Breast epithelium (tissue), 4 donors: ENCODE measurements around the gene CAMTA1. TPM values are rescaled to one million over a fixed set of nuclear protein-coding genes. Genes with fewer than 3 reads are reported as not detected.

Source experiments
- DNase-seq, 2 donors: peaks; one replicate each; pipeline ENCODE4 v3.0.0-alpha.2; 2019; ENCODE audit warnings: low spot score in 2 of 2
- H3K27ac ChIP-seq, 2 donors: fragments of 200-600 bp; sonication (generic) in 1 of 2; one replicate each; pipeline ENCODE4 v1.5.1; 2016 to 2019; ENCODE audit warnings: mild to moderate bottlenecking in 1 of 2
- H3K27me3 ChIP-seq, 2 donors: fragments of 200-600 bp; sonication (generic) in 1 of 2; one replicate each; pipeline versions ENCODE4 v1.5.1 to v1.6.0; 2017 to 2019; ENCODE audit warnings: control low read depth in 1 of 2, mild to moderate bottlenecking in 1 of 2
- H3K36me3 ChIP-seq: fragments of 200-600 bp; one replicate; pipeline ENCODE4 v1.5.1; 2019
- H3K4me1 ChIP-seq, 2 donors: fragments of 200-600 bp; sonication (generic); one replicate each; pipeline ENCODE4 v1.5.1; 2016 to 2019; ENCODE audit warnings: control low read depth in 1 of 2
- H3K4me3 ChIP-seq, 3 donors: fragments of 200-600 bp; sonication (generic); 1 replicate in 2 of 3; 2 replicates in 1 of 3; pipeline ENCODE4 v1.5.1; 2016 to 2019; ENCODE audit warnings: mild to moderate bottlenecking in 3 of 3, moderate library complexity in 2 of 3
- H3K9me3 ChIP-seq, 2 donors: fragments of 200-600 bp; sonication (generic) in 1 of 2; one replicate each; pipeline ENCODE4 v1.5.1; 2016 to 2019; ENCODE audit warnings: control low read depth in 1 of 2
- POLR2A ChIP-seq: fragments of 450-650 bp; IDR thresholded peaks from one replicate; pipeline ENCODE4 v1.6.1; 2016; ENCODE audit warnings: antibody characterized with exemption, mild to moderate bottlenecking, moderate library complexity
- POLR2AphosphoS5 ChIP-seq, 3 donors: sonication (generic); formaldehyde crosslinking; IDR thresholded peaks; one replicate each; pipeline ENCODE4 v1.6.1; 2017; ENCODE audit warnings: antibody characterized with exemption in 3 of 3
- intact Hi-C: fragments of 100-400 bp; cut with DNase I; formaldehyde crosslinking; loops from one replicate; pipeline ENCODE4 v1.15.1; 2023; ENCODE audit warnings: low total_unique reads
- total RNA-seq, 3 donors: library from RNA; depleted of rRNA; stranded (reverse); fragments of >200 nt; gene quantifications; one replicate each; pipeline ENCODE4 v1.1.0, GENCODE V29; 2016
- TF ChIP-seq, protein P1 (sequence below), 3 donors: fragments of 450-650 bp; IDR thresholded peaks; one replicate each; pipeline ENCODE4 v1.5.1; 2016 to 2017; ENCODE audit warnings: antibody characterized with exemption in 3 of 3, mild to moderate bottlenecking in 3 of 3, moderate library complexity in 3 of 3

CAMTA1 gene
- total RNA-seq, 3 donors from 2014 or later, result 53.4 to 84.0 (median 61.9) TPM

DNA sequence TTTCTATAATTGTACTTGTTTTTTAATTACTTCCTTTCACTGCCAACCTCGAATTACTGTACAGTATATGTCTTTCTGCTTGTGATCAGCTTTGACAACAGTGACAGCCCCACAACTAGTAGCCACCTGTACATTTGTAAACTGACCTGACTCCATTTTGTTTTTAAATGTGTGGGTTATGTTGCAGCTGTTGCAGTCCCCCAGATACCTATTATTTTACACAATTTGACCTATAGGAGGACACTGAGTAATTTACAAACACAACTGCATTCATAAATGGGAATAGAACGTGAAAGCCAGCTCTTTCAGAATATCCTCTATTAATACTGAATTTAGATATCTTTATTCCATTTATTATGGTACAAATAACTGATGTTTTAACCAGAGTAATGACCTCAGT, 983.3 kb downstream of the CAMTA1 start:
- no peak for DNase-seq
- Histone ChIP-seq H3K4me1 (peaks cover 0 to 15% of the 10 kb centered on the region in 2 donors), H3K36me3 (no peaks in the 10 kb centered on the region), H3K9me3 (no peaks in the 10 kb centered on the region), H3K27ac (no peak overlapping the region), H3K4me3 (no peak overlapping the region), H3K27me3 (no peaks in the 10 kb centered on the region)
- intact Hi-C loops, result no loop called here
- no peak for TF ChIP-seq POLR2AphosphoS5 (IDR thresholded peaks at IDR 0.05)
- TF ChIP-seq POLR2A, result no peak
- TF ChIP-seq, protein P1, sequence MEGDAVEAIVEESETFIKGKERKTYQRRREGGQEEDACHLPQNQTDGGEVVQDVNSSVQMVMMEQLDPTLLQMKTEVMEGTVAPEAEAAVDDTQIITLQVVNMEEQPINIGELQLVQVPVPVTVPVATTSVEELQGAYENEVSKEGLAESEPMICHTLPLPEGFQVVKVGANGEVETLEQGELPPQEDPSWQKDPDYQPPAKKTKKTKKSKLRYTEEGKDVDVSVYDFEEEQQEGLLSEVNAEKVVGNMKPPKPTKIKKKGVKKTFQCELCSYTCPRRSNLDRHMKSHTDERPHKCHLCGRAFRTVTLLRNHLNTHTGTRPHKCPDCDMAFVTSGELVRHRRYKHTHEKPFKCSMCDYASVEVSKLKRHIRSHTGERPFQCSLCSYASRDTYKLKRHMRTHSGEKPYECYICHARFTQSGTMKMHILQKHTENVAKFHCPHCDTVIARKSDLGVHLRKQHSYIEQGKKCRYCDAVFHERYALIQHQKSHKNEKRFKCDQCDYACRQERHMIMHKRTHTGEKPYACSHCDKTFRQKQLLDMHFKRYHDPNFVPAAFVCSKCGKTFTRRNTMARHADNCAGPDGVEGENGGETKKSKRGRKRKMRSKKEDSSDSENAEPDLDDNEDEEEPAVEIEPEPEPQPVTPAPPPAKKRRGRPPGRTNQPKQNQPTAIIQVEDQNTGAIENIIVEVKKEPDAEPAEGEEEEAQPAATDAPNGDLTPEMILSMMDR (IDR thresholded peaks at IDR 0.05), result no peak

DNA sequence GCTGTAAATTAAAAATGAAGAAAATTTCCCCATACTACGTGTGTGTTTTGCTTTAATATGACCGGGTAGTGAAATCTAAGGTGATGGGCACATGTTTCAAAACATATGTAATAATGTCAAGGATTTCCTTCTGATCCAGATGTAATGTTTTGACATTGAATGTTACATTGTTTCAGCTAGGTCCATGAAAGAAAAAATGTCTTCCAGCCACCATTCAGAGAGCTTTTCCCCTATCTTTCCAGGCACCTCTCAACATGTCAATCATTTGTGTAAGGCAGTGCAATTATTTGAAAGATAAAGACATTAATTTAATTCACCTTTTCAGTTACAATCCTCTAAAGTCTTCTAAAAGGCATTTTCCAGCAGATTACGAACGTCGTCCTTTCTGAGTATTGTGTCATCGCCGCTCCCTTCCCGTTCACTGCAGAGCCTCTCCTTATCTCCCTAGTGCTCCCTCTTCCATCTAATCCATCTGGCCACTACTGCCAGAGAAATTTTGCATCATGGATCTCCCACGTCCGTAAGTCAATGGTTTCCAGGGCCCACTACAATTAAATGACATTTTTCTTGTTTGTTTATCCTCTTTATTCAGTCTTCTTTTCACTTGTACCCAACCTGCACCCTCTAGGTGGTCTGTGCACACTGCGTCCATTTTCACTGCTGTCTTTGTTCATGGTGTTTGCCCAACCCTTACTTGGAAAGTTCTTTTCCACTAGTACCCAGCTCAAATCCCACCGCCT, 984.6 kb downstream of the CAMTA1 start:
- H3K27me3 ChIP-seq, result no peaks in the 10 kb centered on the region
- intact Hi-C loops, result no loop called here
- TF ChIP-seq, protein P1 (IDR thresholded peaks at IDR 0.05), result no peak
- TF ChIP-seq POLR2A (no peak), POLR2AphosphoS5 (IDR thresholded peaks at IDR 0.05) (no peak)
- no peak overlapping the region for H3K27ac ChIP-seq
- no peak for DNase-seq
- peaks cover 2% of the 10 kb centered on the region for H3K36me3 ChIP-seq
- H3K4me3 ChIP-seq, result no peak overlapping the region
- no peaks in the 10 kb centered on the region for H3K9me3 ChIP-seq
- H3K4me1 ChIP-seq, result peaks cover 0 to 15% of the 10 kb centered on the region in 2 donors

DNA sequence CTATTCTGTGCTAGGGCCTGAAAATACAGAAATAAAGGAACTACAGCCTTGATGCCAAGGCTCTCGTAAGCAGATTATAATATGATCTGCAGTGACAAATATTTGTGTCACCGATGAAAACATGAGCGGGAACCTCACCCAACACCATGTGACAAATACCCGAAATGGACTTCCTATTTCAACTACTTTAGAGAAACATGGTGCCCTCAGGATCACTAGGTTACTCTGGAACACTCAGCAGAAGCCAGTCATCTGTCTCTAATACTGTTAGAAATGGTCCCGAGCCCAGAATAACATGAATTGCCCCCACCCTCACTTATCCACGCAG, 985.4 kb downstream of the CAMTA1 start:
- H3K9me3 ChIP-seq, result no peaks in the 10 kb centered on the region
- DNase-seq, result no peak
- H3K36me3 ChIP-seq, result peaks cover 3% of the 10 kb centered on the region
- intact Hi-C loops, result no loop called here
- H3K27ac ChIP-seq, result peak overlapping the region; percentile 95 to 96
- peaks cover 0 to 15% of the 10 kb centered on the region in 2 donors for H3K4me1 ChIP-seq
- TF ChIP-seq, protein P1 (IDR thresholded peaks at IDR 0.05), result no peak
- TF ChIP-seq POLR2A (no peak), POLR2AphosphoS5 (IDR thresholded peaks at IDR 0.05) (no peak)
- H3K4me3 ChIP-seq, result peak overlapping the region; percentile 80 to 99 (median 99)
- H3K27me3 ChIP-seq, result no peaks in the 10 kb centered on the region

DNA sequence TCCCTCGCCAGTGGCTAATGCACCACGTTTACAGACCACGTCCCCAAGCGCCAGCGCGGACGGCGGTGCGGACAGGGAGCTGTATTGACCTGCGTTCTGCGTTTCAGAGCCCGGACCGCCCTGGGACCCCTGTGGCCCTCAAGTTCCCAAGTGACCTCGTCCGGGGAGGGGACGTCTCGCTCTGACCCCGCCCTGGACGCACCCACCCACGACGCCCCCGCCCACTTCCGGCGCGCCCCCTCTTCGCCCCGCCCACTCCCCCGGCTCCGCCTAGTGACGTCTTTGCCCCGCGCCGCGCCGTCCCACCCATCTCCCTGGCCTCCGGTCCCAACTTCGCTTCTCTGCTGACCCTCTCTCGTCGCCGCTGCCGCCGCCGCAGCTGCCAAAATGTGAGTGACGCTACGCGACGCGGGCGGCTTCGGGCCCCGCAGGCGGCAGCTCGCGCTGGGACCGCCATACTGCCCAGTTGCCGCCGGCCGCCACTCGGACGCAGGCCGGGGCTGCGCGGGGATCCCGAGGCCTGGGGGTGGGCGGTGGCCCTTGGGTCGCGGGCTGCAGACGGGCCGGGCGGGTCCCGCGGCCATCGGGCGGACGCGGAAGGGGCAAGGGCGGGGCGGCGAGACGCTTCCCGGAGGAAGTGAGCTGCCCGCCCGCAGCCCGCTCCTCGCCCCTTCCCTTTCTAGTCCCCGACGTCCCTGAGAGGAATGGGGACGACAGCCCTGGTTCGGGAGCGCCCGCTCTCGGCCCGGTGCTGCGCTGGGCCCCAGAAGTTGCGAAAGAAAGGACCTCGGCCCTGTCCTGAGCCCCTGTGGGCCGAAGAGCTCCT, 986.0 kb downstream of the CAMTA1 start, which contains the start of gene VAMP3:
Gene VAMP3 (plus strand): TSS at position 300 of the 826 bp plus-strand sequence. CDS start 88 bp downstream, at position 388.
- no peak for TF ChIP-seq POLR2A
- TF ChIP-seq POLR2AphosphoS5 (IDR thresholded peaks at IDR 0.05), result peak in 2 of 3 donors; percentile 85 to 89
- intact Hi-C loops, result no loop called here

DNA sequence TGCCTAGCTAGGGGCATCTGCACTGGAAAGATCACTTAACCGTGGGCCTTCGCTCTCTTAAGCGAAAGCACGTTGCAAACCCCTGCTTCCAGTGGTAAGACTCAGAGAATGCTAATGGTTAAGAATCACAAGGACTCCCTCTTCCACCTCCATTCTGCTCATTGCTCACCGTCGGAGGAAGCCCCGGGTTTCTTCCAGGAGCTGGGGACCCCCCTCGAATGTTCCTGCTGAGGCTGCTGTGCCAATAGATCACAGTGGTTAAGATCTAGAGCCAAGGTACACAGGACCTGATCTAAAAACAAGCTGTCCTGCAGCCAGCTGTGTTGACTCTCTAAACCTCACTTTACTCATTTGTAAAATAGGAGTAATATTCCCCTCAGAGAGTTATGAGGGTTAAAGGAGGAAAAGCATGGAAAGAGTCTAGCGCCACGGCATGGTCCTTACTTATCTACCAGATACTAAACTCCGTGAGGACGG, 986.6 kb downstream of the CAMTA1 start:
- peaks cover 0 to 15% of the 10 kb centered on the region in 2 donors for H3K4me1 ChIP-seq
- H3K36me3 ChIP-seq, result peaks cover 3% of the 10 kb centered on the region
- H3K27ac ChIP-seq, result peak overlapping the region; percentile 95 to 96
- no peaks in the 10 kb centered on the region for H3K27me3 ChIP-seq
- no peak for DNase-seq
- TF ChIP-seq POLR2AphosphoS5 (IDR thresholded peaks at IDR 0.05) (no peak), POLR2A (no peak)
- TF ChIP-seq, protein P1 (IDR thresholded peaks at IDR 0.05), result no peak
- H3K9me3 ChIP-seq, result no peaks in the 10 kb centered on the region
- H3K4me3 ChIP-seq, result peak overlapping the region; percentile 80 to 99 (median 99)
- intact Hi-C loops, result no loop called here

More for the DNA sequence above, 986.0 kb downstream of the CAMTA1 start, which contains the start of gene VAMP3:
- peaks cover 0 to 15% of the 10 kb centered on the region in 2 donors for H3K4me1 ChIP-seq
- peak; percentile 75 to 91 for DNase-seq
- peaks cover 3% of the 10 kb centered on the region for H3K36me3 ChIP-seq
- peak within 1 kb of the TSS; percentile 95 to 96 for H3K27ac ChIP-seq
- H3K9me3 ChIP-seq, result no peaks in the 10 kb centered on the region
- peak within 1 kb of the TSS; percentile 80 to 99 (median 99) for H3K4me3 ChIP-seq
- H3K27me3 ChIP-seq, result no peaks in the 10 kb centered on the region
